Measurements from ENCODE around the gene MAP2K3.
A peak's percentile ranks its signal among the peaks of the same experiment; 100 is the strongest.

Gene MAP2K3

GRCh38 chr17:21278450-21279197, 5.9 kb upstream of the MAP2K3 start:
- Histone ChIP-seq H3K4me1 (ENCODE audit: insufficient read depth, low read length) (peaks cover 3% of the 10 kb centered on the region), H3K27me3 (ENCODE audit: insufficient read depth, low read length) (peaks cover 65% of the 10 kb centered on the region), H3K36me3 (ENCODE audit: insufficient read depth, low read depth, low read length) (no peaks in the 10 kb centered on the region), H3K9ac (ENCODE audit: low read depth, low read length) (no peak overlapping the region), H3K4me3 (ENCODE audit: low read length) (no peak overlapping the region), H3K9me3 (ENCODE audit: insufficient read depth, low read depth, low read length) (no peaks in the 10 kb centered on the region), H3K27ac (ENCODE audit: low read length) (no peak overlapping the region)

GRCh38 chr17:21279198-21279535, 5.3 kb upstream of the MAP2K3 start:
- Histone ChIP-seq H3K9ac (ENCODE audit: low read depth, low read length) (no peak overlapping the region), H3K36me3 (ENCODE audit: insufficient read depth, low read depth, low read length) (no peaks in the 10 kb centered on the region), H3K4me3 (ENCODE audit: low read length) (no peak overlapping the region), H3K4me1 (ENCODE audit: insufficient read depth, low read length) (peaks cover 3% of the 10 kb centered on the region), H3K27me3 (ENCODE audit: insufficient read depth, low read length) (peaks cover 70% of the 10 kb centered on the region), H3K9me3 (ENCODE audit: insufficient read depth, low read depth, low read length) (no peaks in the 10 kb centered on the region), H3K27ac (ENCODE audit: low read length) (no peak overlapping the region)

- Histone ChIP-seq H3K4me3 (ENCODE audit: low read length) (no peak overlapping the region), H3K4me1 (ENCODE audit: insufficient read depth, low read length) (peaks cover 3% of the 10 kb centered on the region), H3K27me3 (ENCODE audit: insufficient read depth, low read length) (peaks cover 66% of the 10 kb centered on the region), H3K9me3 (ENCODE audit: insufficient read depth, low read depth, low read length) (no peaks in the 10 kb centered on the region), H3K9ac (ENCODE audit: low read depth, low read length) (no peak overlapping the region), H3K27ac (ENCODE audit: low read length) (no peak overlapping the region), H3K36me3 (ENCODE audit: insufficient read depth, low read depth, low read length) (no peaks in the 10 kb centered on the region)
Measured at GRCh38 chr17:21279582-21279981, 4.9 kb upstream of the MAP2K3 start.

- Histone ChIP-seq H3K27me3 (ENCODE audit: insufficient read depth, low read length) (peaks cover 62% of the 10 kb centered on the region), H3K9me3 (ENCODE audit: insufficient read depth, low read depth, low read length) (no peaks in the 10 kb centered on the region), H3K4me3 (ENCODE audit: low read length) (no peak overlapping the region), H3K9ac (ENCODE audit: low read depth, low read length) (no peak overlapping the region), H3K4me1 (ENCODE audit: insufficient read depth, low read length) (peaks cover 5% of the 10 kb centered on the region), H3K36me3 (ENCODE audit: insufficient read depth, low read depth, low read length) (no peaks in the 10 kb centered on the region), H3K27ac (ENCODE audit: low read length) (no peak overlapping the region)
Measured at GRCh38 chr17:21280081-21280518, 4.4 kb upstream of the MAP2K3 start.

- H3K4me3 ChIP-seq (ENCODE audit: low read length): no peak overlapping the region
- H3K27ac ChIP-seq (ENCODE audit: low read length): no peak overlapping the region
- H3K9me3 ChIP-seq (ENCODE audit: insufficient read depth, low read depth, low read length): no peaks in the 10 kb centered on the region
- 0 out of 2 replicates have a peak, but pooled peaks cover 5% of the 10 kb centered on the region for H3K4me1 ChIP-seq (ENCODE audit: insufficient read depth, low read length)
- H3K27me3 ChIP-seq (ENCODE audit: insufficient read depth, low read length): peaks cover 47% of the 10 kb centered on the region
- no peaks in the 10 kb centered on the region for H3K36me3 ChIP-seq (ENCODE audit: insufficient read depth, low read depth, low read length)
- H3K9ac ChIP-seq (ENCODE audit: low read depth, low read length): no peak overlapping the region
Measured at GRCh38 chr17:21282231-21282630, 2.3 kb upstream of the MAP2K3 start.

GRCh38 chr17:21282850-21283249, 1.7 kb upstream of the MAP2K3 start:
- Histone ChIP-seq H3K27ac (ENCODE audit: low read length) (no peak overlapping the region), H3K4me1 (ENCODE audit: insufficient read depth, low read length) (peaks cover 5% of the 10 kb centered on the region; the same call in 1 of the 2 replicates), H3K9me3 (ENCODE audit: insufficient read depth, low read depth, low read length) (no peaks in the 10 kb centered on the region), H3K36me3 (ENCODE audit: insufficient read depth, low read depth, low read length) (no peaks in the 10 kb centered on the region), H3K4me3 (ENCODE audit: low read length) (no peak overlapping the region), H3K9ac (ENCODE audit: low read depth, low read length) (no peak overlapping the region), H3K27me3 (ENCODE audit: insufficient read depth, low read length) (peaks cover 43% of the 10 kb centered on the region)

- Histone ChIP-seq H3K4me3 (ENCODE audit: low read length) (peak overlapping the region; percentile 66), H3K27ac (ENCODE audit: low read length) (no peak overlapping the region), H3K27me3 (ENCODE audit: insufficient read depth, low read length) (peaks cover 39% of the 10 kb centered on the region), H3K4me1 (ENCODE audit: insufficient read depth, low read length) (peaks cover 5% of the 10 kb centered on the region; the same call in 1 of the 2 replicates), H3K9me3 (ENCODE audit: insufficient read depth, low read depth, low read length) (no peaks in the 10 kb centered on the region), H3K9ac (ENCODE audit: low read depth, low read length) (no peak overlapping the region), H3K36me3 (ENCODE audit: insufficient read depth, low read depth, low read length) (no peaks in the 10 kb centered on the region)
Measured at GRCh38 chr17:21283482-21284318, 811 bp upstream of the MAP2K3 start.

- H3K9me3 ChIP-seq (ENCODE audit: insufficient read depth, low read depth, low read length): no peaks in the 10 kb centered on the region
- H3K4me3 ChIP-seq (ENCODE audit: low read length): peak overlapping the region; percentile 86
- no peaks in the 10 kb centered on the region for H3K36me3 ChIP-seq (ENCODE audit: insufficient read depth, low read depth, low read length)
- peak overlapping the region; percentile 77; the same call in 1 of the 2 replicates for H3K9ac ChIP-seq (ENCODE audit: low read depth, low read length)
- peaks cover 5% of the 10 kb centered on the region; the same call in 1 of the 2 replicates for H3K4me1 ChIP-seq (ENCODE audit: insufficient read depth, low read length)
- H3K27me3 ChIP-seq (ENCODE audit: insufficient read depth, low read length): peaks cover 34% of the 10 kb centered on the region
- H3K27ac ChIP-seq (ENCODE audit: low read length): no peak overlapping the region
Measured at GRCh38 chr17:21285164-21286065, 904 bp downstream of the MAP2K3 start.

- Histone ChIP-seq H3K36me3 (ENCODE audit: insufficient read depth, low read depth, low read length) (no peaks in the 10 kb centered on the region), H3K9ac (ENCODE audit: low read depth, low read length) (no peak overlapping the region), H3K27ac (ENCODE audit: low read length) (no peak overlapping the region), H3K4me1 (ENCODE audit: insufficient read depth, low read length) (peaks cover 5% of the 10 kb centered on the region; the same call in 1 of the 2 replicates), H3K4me3 (ENCODE audit: low read length) (peak overlapping the region; percentile 86), H3K9me3 (ENCODE audit: insufficient read depth, low read depth, low read length) (no peaks in the 10 kb centered on the region), H3K27me3 (ENCODE audit: insufficient read depth, low read length) (peaks cover 37% of the 10 kb centered on the region)
Measured at GRCh38 chr17:21286066-21286770, 1.7 kb downstream of the MAP2K3 start.

- H3K4me3 ChIP-seq (ENCODE audit: low read length): no peak overlapping the region
- H3K4me1 ChIP-seq (ENCODE audit: insufficient read depth, low read length): peaks cover 5% of the 10 kb centered on the region; the same call in 1 of the 2 replicates
- no peak overlapping the region for H3K9ac ChIP-seq (ENCODE audit: low read depth, low read length)
- H3K27me3 ChIP-seq (ENCODE audit: insufficient read depth, low read length): peaks cover 32% of the 10 kb centered on the region
- no peaks in the 10 kb centered on the region for H3K9me3 ChIP-seq (ENCODE audit: insufficient read depth, low read depth, low read length)
- H3K36me3 ChIP-seq (ENCODE audit: insufficient read depth, low read depth, low read length): no peaks in the 10 kb centered on the region
- no peak overlapping the region for H3K27ac ChIP-seq (ENCODE audit: low read length)
Measured at GRCh38 chr17:21286909-21287702, 2.6 kb downstream of the MAP2K3 start.
